Esophagus squamous epithelium (tissue), 5 donors: ENCODE measurements around the gene TACR2. TPM values are rescaled to one million over a fixed set of nuclear protein-coding genes. Genes with fewer than 3 reads are reported as not detected.

Source experiments
- DNase-seq: peaks from one replicate; lab custom pipeline; 2025; lab: John Stamatoyannopoulos, UW
- H3K27ac ChIP-seq, 4 donors: fragments of 200-600 bp; sonication (generic); one replicate each; pipeline ENCODE4 v1.5.1; 2016 to 2019; ENCODE audit warnings: mild to moderate bottlenecking in 1 of 4
- H3K27me3 ChIP-seq, 4 donors: fragments of 200-600 bp; sonication (generic); 1 replicate in 3 of 4; 2 replicates in 1 of 4; pipeline versions ENCODE4 v1.5.1 to v1.6.0; 2017 to 2021; ENCODE audit warnings: antibody characterized with exemption in 1 of 4
- H3K36me3 ChIP-seq, 3 donors: fragments of 200-600 bp; sonication (generic); one replicate each; pipeline ENCODE4 v1.5.1; 2016 to 2019
- H3K4me1 ChIP-seq, 3 donors: fragments of 200-600 bp; sonication (generic); one replicate each; pipeline ENCODE4 v1.5.1; 2017 to 2019
- H3K4me3 ChIP-seq, 4 donors: fragments of 200-600 bp; sonication (generic); 1 replicate in 3 of 4; 2 replicates in 1 of 4; pipeline ENCODE4 v1.5.1; 2016 to 2019; ENCODE audit warnings: mild to moderate bottlenecking in 2 of 4, moderate library complexity in 1 of 4
- H3K9me3 ChIP-seq, 3 donors: fragments of 200-600 bp; sonication (generic); one replicate each; pipeline ENCODE4 v1.5.1; 2016 to 2019
- POLR2A ChIP-seq, 4 donors: fragments of 450-650 bp; IDR thresholded peaks; one replicate each; pipeline ENCODE4 v1.6.1; 2017; ENCODE audit warnings: antibody characterized with exemption in 4 of 4, mild to moderate bottlenecking in 4 of 4, moderate library complexity in 3 of 4
- WGBS, 2 donors: methylation state at CpG; one replicate each; pipeline ENCODE4 v1.1.5; 2018; 5-methylcytosine and 5-hydroxymethylcytosine counted together
- intact Hi-C: fragments of 100-400 bp; cut with DNase I; formaldehyde crosslinking; loops from one replicate; pipeline ENCODE4 v1.15.0; 2022
- total RNA-seq, 4 donors: library from RNA; depleted of rRNA; stranded (reverse); fragments of >200 nt; gene quantifications; one replicate each; pipeline ENCODE4 v1.1.0, GENCODE V29; 2016
- TF ChIP-seq, protein P1 (sequence below), 6 experiments: fragments of 450-650 bp in 4 of 6; fragments of 200-600 bp in 2 of 6; sonication (generic) in 2 of 6; IDR thresholded peaks; one replicate each; pipeline ENCODE4 v1.5.1; 2016 to 2019; ENCODE audit warnings: antibody characterized with exemption in 6 of 6, mild to moderate bottlenecking in 4 of 6, moderate library complexity in 4 of 6
- donor health status: DM: yes; HTN: yes; CAD: no.

TACR2 gene
- total RNA-seq, 4 donors from 2014 or later: 0.72 to 24.0 (median 4.4) TPM

DNA sequence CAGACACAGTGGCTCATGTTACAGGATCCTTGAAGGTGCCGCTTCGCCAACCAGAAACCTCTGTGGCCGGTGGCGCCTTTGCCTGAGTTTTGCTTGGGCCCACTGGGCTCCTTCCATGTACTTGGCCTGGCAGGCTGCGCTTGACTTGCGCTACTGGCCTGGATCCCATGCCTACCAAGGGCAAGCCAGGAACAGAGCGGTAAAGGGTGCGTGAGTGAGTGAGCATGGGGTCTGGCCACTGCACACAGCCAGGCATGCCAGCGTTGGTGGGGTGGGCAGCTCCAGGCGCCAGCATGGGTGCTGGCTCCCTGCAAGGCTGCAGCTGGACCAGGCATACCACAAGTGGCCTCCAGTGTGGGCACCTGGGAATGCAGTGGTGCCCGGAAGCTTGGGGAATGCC, 18.2 kb upstream of the TACR2 start:
- DNase-seq: no peak
- Histone ChIP-seq H3K36me3 (no peaks in the 10 kb centered on the region), H3K9me3 (no peaks in the 10 kb centered on the region), H3K4me1 (peaks cover 19 to 33% (median 25%) of the 10 kb centered on the region in 3 donors), H3K27me3 (no peaks in the 10 kb centered on the region), H3K4me3 (no peak overlapping the region), H3K27ac (no peak overlapping the region)
- TF ChIP-seq, protein P1, sequence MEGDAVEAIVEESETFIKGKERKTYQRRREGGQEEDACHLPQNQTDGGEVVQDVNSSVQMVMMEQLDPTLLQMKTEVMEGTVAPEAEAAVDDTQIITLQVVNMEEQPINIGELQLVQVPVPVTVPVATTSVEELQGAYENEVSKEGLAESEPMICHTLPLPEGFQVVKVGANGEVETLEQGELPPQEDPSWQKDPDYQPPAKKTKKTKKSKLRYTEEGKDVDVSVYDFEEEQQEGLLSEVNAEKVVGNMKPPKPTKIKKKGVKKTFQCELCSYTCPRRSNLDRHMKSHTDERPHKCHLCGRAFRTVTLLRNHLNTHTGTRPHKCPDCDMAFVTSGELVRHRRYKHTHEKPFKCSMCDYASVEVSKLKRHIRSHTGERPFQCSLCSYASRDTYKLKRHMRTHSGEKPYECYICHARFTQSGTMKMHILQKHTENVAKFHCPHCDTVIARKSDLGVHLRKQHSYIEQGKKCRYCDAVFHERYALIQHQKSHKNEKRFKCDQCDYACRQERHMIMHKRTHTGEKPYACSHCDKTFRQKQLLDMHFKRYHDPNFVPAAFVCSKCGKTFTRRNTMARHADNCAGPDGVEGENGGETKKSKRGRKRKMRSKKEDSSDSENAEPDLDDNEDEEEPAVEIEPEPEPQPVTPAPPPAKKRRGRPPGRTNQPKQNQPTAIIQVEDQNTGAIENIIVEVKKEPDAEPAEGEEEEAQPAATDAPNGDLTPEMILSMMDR (IDR thresholded peaks at IDR 0.05): no peak
- TF ChIP-seq POLR2A (IDR thresholded peaks at IDR 0.05): no peak
- intact Hi-C loops: no loop called here
- 95 to 98% methylated on average over 4 to 5 of the region's 11 CpGs for WGBS, 2 donors

DNA sequence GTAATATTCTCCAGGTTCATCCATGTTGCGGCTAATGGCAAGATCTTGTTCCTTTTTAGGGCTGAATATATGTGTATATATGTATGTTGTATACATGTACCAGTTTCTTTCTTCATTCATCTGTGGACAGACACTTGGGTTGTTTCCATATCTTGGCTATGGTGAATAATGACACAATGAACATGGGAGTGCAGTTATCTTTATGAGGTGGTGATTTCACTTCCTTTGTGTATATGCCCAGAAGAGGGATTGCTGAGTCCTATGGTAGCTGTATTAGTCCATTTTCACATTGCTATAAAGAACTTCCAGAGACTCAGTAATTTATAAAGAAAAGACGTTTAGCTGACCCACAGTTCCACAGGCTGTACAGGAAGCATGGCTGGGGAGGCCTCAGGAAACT, 17.5 kb upstream of the TACR2 start:
- WGBS, 2 donors: 75 to 89% methylated on average over 2 of the region's 2 CpGs
- intact Hi-C loops: no loop called here
- no peak overlapping the region for H3K27ac ChIP-seq
- DNase-seq: no peak
- H3K9me3 ChIP-seq: no peaks in the 10 kb centered on the region
- no peaks in the 10 kb centered on the region for H3K36me3 ChIP-seq
- H3K27me3 ChIP-seq: no peaks in the 10 kb centered on the region
- no peak overlapping the region for H3K4me3 ChIP-seq
- TF ChIP-seq POLR2A (IDR thresholded peaks at IDR 0.05): no peak
- TF ChIP-seq, protein P1 (IDR thresholded peaks at IDR 0.05): no peak
- peaks cover 11 to 25% (median 17%) of the 10 kb centered on the region in 3 donors for H3K4me1 ChIP-seq

DNA sequence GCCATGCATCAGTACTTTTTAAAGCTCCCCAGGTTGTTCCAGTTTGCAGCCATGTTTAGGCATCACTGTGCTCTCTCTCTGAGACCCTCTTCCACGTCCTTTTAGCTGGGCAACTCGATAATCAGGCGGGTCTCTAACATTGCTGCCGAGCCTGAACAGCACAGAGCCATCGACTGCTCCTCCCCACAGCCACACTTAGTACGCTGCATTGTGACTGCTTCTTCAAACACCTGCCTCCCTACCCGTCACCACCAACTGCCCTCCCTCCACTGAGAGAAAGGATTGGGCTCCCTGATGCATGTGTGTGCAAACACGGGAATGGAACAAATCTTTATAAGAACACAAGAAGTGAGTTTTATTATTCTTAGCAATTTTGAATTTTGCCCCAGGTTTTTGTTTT, 11.4 kb upstream of the TACR2 start:
- no peaks in the 10 kb centered on the region for H3K9me3 ChIP-seq
- H3K4me3 ChIP-seq: no peak overlapping the region
- no peaks in the 10 kb centered on the region for H3K36me3 ChIP-seq
- no peak overlapping the region for H3K27ac ChIP-seq
- DNase-seq: no peak
- H3K4me1 ChIP-seq: peaks cover 0 to 22% (median 12%) of the 10 kb centered on the region in 3 donors
- intact Hi-C loops: loop anchor here (5.0 kb wide), 1 partner anchor 79 kb away; no protein-coding TSS in a partner anchor
- WGBS, 2 donors: 60 to 75% methylated on average over 8 of the region's 8 CpGs
- no peaks in the 10 kb centered on the region for H3K27me3 ChIP-seq
- no peak for TF ChIP-seq POLR2A (IDR thresholded peaks at IDR 0.05)
- TF ChIP-seq, protein P1 (IDR thresholded peaks at IDR 0.05): no peak

DNA sequence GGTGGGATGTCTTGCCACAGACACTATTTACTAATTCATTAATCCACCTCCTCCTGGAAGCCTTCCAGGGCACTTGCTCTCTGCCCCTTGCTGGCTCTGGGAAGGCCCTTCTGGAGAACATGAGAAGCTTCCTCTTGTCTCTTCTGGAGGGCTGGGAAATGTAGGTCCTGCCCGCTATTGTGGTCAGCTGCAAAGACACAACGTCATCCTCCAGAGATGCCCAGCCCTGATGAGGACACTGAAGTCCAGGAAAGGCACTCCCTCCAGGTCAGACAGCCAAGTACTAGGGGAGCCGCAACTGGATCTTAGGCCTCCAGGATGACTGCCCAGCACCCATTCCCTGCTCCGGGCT, 9.6 kb upstream of the TACR2 start:
- intact Hi-C loops: loop anchor here (5.0 kb wide), 1 partner anchor 81 kb away; no protein-coding TSS in a partner anchor
- Histone ChIP-seq H3K4me3 (no peak overlapping the region), H3K4me1 (peaks cover 0 to 34% (median 12%) of the 10 kb centered on the region in 3 donors), H3K27me3 (no peaks in the 10 kb centered on the region), H3K9me3 (no peaks in the 10 kb centered on the region), H3K36me3 (no peaks in the 10 kb centered on the region), H3K27ac (peak overlapping the region in 3 of 4 donors; percentile 35 to 70 (median 66))
- WGBS, 2 donors: 90% methylated on average over 4 of the region's 4 CpGs; no CpG with 5 or more reads in 1 of the 2 donors
- no peak for DNase-seq
- TF ChIP-seq, protein P1 (IDR thresholded peaks at IDR 0.05): no peak
- no peak for TF ChIP-seq POLR2A (IDR thresholded peaks at IDR 0.05)

DNA sequence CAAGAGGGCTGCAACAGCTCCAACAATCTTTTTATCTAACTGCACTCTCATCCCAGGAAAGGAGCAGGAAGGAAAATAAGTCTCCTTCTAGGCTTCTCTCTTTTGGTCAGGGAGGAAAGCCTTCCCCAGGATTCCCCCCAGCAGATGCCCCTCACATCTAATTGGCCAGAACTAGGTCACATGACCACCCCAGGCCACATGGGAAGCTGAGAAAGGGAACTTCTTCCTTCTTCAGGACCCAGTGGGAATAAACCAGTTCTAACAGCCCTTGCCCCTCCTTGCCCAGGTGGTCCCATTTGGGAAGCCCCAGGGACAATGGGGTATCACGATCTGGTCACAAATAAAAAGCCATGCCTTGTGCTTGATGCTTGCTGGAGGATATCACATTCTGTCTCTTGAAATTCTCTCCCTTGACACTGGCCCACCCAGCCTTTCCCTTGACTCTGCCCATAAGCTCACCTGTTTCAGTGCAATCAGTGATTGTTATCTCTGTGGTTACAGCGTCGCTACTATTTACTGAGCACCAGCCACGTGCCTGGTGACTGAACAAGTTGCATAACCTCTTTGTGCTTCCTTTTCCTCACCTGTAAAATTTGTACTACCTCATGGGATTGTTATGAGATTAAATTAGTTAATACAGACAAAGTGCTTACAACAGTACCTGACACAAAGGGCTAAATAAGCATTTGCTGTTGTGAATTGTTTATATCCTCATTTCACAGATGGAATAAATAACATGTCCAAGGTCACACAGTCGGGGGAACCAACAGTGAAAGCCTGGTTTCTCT, 9.0 kb upstream of the TACR2 start:
- Histone ChIP-seq H3K4me3 (no peak overlapping the region), H3K27me3 (no peaks in the 10 kb centered on the region), H3K36me3 (no peaks in the 10 kb centered on the region), H3K4me1 (peaks cover 0 to 34% (median 12%) of the 10 kb centered on the region in 3 donors), H3K9me3 (no peaks in the 10 kb centered on the region), H3K27ac (peak overlapping the region in 3 of 4 donors; percentile 35 to 70 (median 66))
- intact Hi-C loops: loop anchor here (5.0 kb wide), 1 partner anchor 82 kb away; no protein-coding TSS in a partner anchor
- no peak for DNase-seq
- WGBS, 2 donors: 44 to 54% methylated on average over 5 of the region's 5 CpGs
- TF ChIP-seq, protein P1 (IDR thresholded peaks at IDR 0.05): no peak
- TF ChIP-seq POLR2A (IDR thresholded peaks at IDR 0.05): no peak
